DND-41 (cell line): ENCODE data around the gene KANSL3.

Source experiments
- ATAC-seq: fragments of 200-7000 bp; cut with Tn5 transposase; 3 replicates; pipeline ENCODE4 v1.9.1; 2021; ENCODE audit warnings: low read depth; ENCODE audit not compliant: insufficient read depth
- DNase-seq: peaks from one replicate; pipeline ENCODE4 v3.0.0-alpha.2; 2020
- H2AFZ ChIP-seq: 2 replicates; pipeline ENCODE4 v1.6.0; 2012; ENCODE audit warnings: low read depth, low read length
- H3K27ac ChIP-seq: 2 replicates; pipeline ENCODE4 v1.5.1; 2012; ENCODE audit warnings: low read length, inconsistent platforms
- H3K27me3 ChIP-seq: fragments of 200-600 bp; sonication (generic); 2 replicates; pipeline ENCODE4 v1.6.0; 2012; ENCODE audit warnings: low read length, mild to moderate bottlenecking, inconsistent platforms; ENCODE audit not compliant: insufficient read depth, poor library complexity
- H3K36me3 ChIP-seq: 2 replicates; pipeline ENCODE4 v1.5.1; 2012; ENCODE audit warnings: low read length, inconsistent platforms; ENCODE audit not compliant: insufficient read depth
- H3K4me1 ChIP-seq: 2 replicates; pipeline ENCODE4 v1.5.1; 2012; ENCODE audit warnings: mild to moderate bottlenecking, low read length; ENCODE audit not compliant: insufficient read depth
- H3K4me2 ChIP-seq: 2 replicates; pipeline ENCODE4 v1.6.0; 2012; ENCODE audit warnings: mild to moderate bottlenecking, moderate library complexity, low read length, inconsistent platforms; ENCODE audit not compliant: insufficient read depth
- H3K4me3 ChIP-seq, 2 experiments: fragments of 200-600 bp in 1 of 2; shearing (Covaris generic) in 1 of 2; 2 replicates each; pipeline ENCODE4 v1.5.1; 2012 to 2016; ENCODE audit warnings: inconsistent platforms in 2 of 2, low read length in 2 of 2, mild to moderate bottlenecking in 2 of 2, low read depth in 1 of 2, moderate library complexity in 1 of 2
- H3K79me2 ChIP-seq: 2 replicates; pipeline ENCODE4 v1.6.0; 2012; ENCODE audit warnings: low read length, inconsistent platforms; ENCODE audit not compliant: insufficient read depth
- H3K9ac ChIP-seq: 2 replicates; pipeline ENCODE4 v1.6.0; 2012; ENCODE audit warnings: low read depth, mild to moderate bottlenecking, inconsistent platforms, low read length, moderate library complexity
- H3K9me3 ChIP-seq: 2 replicates; pipeline ENCODE4 v1.5.1; 2012; ENCODE audit warnings: low read length, moderate library complexity, mild to moderate bottlenecking, inconsistent platforms; ENCODE audit not compliant: insufficient read depth, severe bottlenecking
- H4K20me1 ChIP-seq: 2 replicates; pipeline ENCODE4 v1.6.0; 2012; ENCODE audit warnings: low read length; ENCODE audit not compliant: insufficient read depth
- EZH2 ChIP-seq: IDR thresholded peaks from 3 replicates; pipeline ENCODE4 v1.6.1; 2012; ENCODE audit warnings: borderline replicate concordance, low read depth, mild to moderate bottlenecking, moderate library complexity, low read length, inconsistent platforms; ENCODE audit not compliant: severe bottlenecking
- TF ChIP-seq, protein P1 (sequence below): IDR thresholded peaks from 2 replicates; pipeline ENCODE4 v1.5.1; 2012; ENCODE audit warnings: borderline replicate concordance, low read length, moderate library complexity, mild to moderate bottlenecking; ENCODE audit not compliant: poor library complexity, severe bottlenecking; ENCODE audit errors: extremely low read depth

KANSL3 gene

DNA sequence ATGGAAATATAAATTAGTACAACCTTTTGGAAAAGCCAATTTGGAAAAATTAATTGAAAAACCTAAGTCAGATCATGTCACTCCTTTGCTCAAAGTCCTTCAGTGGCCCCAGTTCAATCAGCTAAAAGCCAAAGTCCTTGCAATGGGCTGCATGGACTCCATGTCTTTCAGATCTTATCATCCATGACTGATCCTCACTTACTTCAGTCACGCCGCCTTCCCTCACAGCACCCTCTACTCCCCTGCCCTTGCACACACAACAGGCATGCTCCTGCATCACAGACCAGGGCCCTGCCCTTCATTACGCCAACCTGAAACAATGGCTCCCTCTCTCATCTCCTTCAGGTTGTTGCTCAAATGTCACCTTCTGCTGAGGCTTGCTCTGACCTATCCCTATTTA lies 15.6 kb downstream of the KANSL3 start:
- no peak overlapping the region for H2AFZ ChIP-seq
- H3K27me3 ChIP-seq, result no peaks in the 10 kb centered on the region
- H3K36me3 ChIP-seq, result peaks cover 74% of the 10 kb centered on the region
- ATAC-seq (no peak), DNase-seq (no peak)
- no peak overlapping the region for H3K4me3 ChIP-seq
- no peak overlapping the region for H3K9ac ChIP-seq
- no peak overlapping the region for H3K4me2 ChIP-seq
- H3K27ac ChIP-seq, result no peak overlapping the region
- TF ChIP-seq EZH2, result no peak
- TF ChIP-seq, protein P1, sequence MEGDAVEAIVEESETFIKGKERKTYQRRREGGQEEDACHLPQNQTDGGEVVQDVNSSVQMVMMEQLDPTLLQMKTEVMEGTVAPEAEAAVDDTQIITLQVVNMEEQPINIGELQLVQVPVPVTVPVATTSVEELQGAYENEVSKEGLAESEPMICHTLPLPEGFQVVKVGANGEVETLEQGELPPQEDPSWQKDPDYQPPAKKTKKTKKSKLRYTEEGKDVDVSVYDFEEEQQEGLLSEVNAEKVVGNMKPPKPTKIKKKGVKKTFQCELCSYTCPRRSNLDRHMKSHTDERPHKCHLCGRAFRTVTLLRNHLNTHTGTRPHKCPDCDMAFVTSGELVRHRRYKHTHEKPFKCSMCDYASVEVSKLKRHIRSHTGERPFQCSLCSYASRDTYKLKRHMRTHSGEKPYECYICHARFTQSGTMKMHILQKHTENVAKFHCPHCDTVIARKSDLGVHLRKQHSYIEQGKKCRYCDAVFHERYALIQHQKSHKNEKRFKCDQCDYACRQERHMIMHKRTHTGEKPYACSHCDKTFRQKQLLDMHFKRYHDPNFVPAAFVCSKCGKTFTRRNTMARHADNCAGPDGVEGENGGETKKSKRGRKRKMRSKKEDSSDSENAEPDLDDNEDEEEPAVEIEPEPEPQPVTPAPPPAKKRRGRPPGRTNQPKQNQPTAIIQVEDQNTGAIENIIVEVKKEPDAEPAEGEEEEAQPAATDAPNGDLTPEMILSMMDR, result no peak
- peaks cover 5% of the 10 kb centered on the region; the same call in 1 of the 2 replicates for H4K20me1 ChIP-seq
- H3K4me1 ChIP-seq, result no peaks in the 10 kb centered on the region
- no peaks in the 10 kb centered on the region for H3K9me3 ChIP-seq
- H3K79me2 ChIP-seq, result peaks cover 27% of the 10 kb centered on the region

GRCh38 chr2:96618596-96619283 lies 19.4 kb downstream of the KANSL3 start:
- Histone ChIP-seq H3K4me1 (no peaks in the 10 kb centered on the region), H3K4me3 (no peak overlapping the region), H3K36me3 (peaks cover 78% of the 10 kb centered on the region), H3K79me2 (peaks cover 14% of the 10 kb centered on the region), H3K4me2 (no peak overlapping the region), H4K20me1 (peaks cover 10% of the 10 kb centered on the region; the same call in 1 of the 2 replicates), H3K9ac (no peak overlapping the region), H2AFZ (no peak overlapping the region), H3K27ac (no peak overlapping the region), H3K9me3 (no peaks in the 10 kb centered on the region), H3K27me3 (no peaks in the 10 kb centered on the region)
- TF ChIP-seq, protein P1, result no peak
- TF ChIP-seq EZH2, result no peak
- ATAC-seq (no peak), DNase-seq (no peak)

GRCh38 chr2:96617012-96617411 lies 21.1 kb downstream of the KANSL3 start:
- Histone ChIP-seq H3K9ac (no peak overlapping the region), H3K79me2 (peaks cover 9% of the 10 kb centered on the region), H4K20me1 (peaks cover 10% of the 10 kb centered on the region; the same call in 1 of the 2 replicates), H3K27me3 (no peaks in the 10 kb centered on the region), H3K36me3 (peaks cover 80% of the 10 kb centered on the region), H3K4me3 (no peak overlapping the region), H3K9me3 (no peaks in the 10 kb centered on the region), H2AFZ (no peak overlapping the region), H3K4me1 (no peaks in the 10 kb centered on the region), H3K27ac (no peak overlapping the region), H3K4me2 (no peak overlapping the region)
- TF ChIP-seq, protein P1, result no peak
- DNase-seq (no peak), ATAC-seq (no peak)
